Activated B cell treated with CpG ODN at 0.5 μM for 24 hours (primary cell): ENCODE data around the gene TBX6. TPM values are rescaled to one million over a fixed set of nuclear protein-coding genes. Genes with fewer than 3 reads are reported as not detected.

ENCODE experiments used
- ATAC-seq: fragments of 200-7000 bp; cut with Tn5 transposase; one replicate; pipeline ENCODE4 v1.10.0; 2021; ENCODE audit warnings: low read depth, mild to moderate bottlenecking, moderate library complexity
- CTCF ChIA-PET: fragments of 350-600 bp; sonication (Branson Sonifier 250); formaldehyde crosslinking; loops from one replicate; lab custom pipeline; 2021; ENCODE audit warnings: antibody characterized with exemption; lab: Charles Lee
- POLR2A ChIA-PET: fragments of 350-600 bp; sonication (Branson Sonifier 250); formaldehyde crosslinking; loops from one replicate; lab custom pipeline; 2021; ENCODE audit warnings: antibody characterized with exemption; lab: Charles Lee
- DNase-seq: peaks from one replicate; pipeline ENCODE4 v3.0.0; 2022
- H3K27ac Mint-ChIP-seq: one replicate; pipeline ENCODE4 v1.8.0; 2020; ENCODE audit warnings: mixed read lengths
- H3K27me3 Mint-ChIP-seq: one replicate; pipeline ENCODE4 v1.8.0; 2021; ENCODE audit warnings: mixed read lengths
- H3K36me3 Mint-ChIP-seq: one replicate; pipeline ENCODE4 v1.8.0; 2021; ENCODE audit warnings: low read depth, mixed read lengths
- H3K4me1 Mint-ChIP-seq: one replicate; pipeline ENCODE4 v1.8.0; 2021; ENCODE audit warnings: mixed read lengths
- H3K4me3 Mint-ChIP-seq: one replicate; pipeline ENCODE4 v1.8.0; 2020; ENCODE audit warnings: mild to moderate bottlenecking, mixed read lengths
- H3K9me3 Mint-ChIP-seq: one replicate; pipeline ENCODE4 v1.8.0; 2020; ENCODE audit warnings: mixed read lengths
- intact Hi-C: fragments of 100-400 bp; cut with micrococcal nuclease; formaldehyde crosslinking; loops from one replicate; pipeline ENCODE4 v1.15.1; 2024
- total RNA-seq: library from RNA; stranded (reverse); gene quantifications from 2 replicates; pipeline ENCODE4 v1.2.3, GENCODE V29; 2022
- TF ChIP-seq, protein P1 (sequence below): fragments of 200-600 bp; IDR thresholded peaks from one replicate; pipeline ENCODE4 v1.8.0; 2022; ENCODE audit warnings: antibody characterized with exemption, mild to moderate bottlenecking

Gene TBX6
- total RNA-seq, 1 donor from 2014 or later = 2.3 TPM

DNA sequence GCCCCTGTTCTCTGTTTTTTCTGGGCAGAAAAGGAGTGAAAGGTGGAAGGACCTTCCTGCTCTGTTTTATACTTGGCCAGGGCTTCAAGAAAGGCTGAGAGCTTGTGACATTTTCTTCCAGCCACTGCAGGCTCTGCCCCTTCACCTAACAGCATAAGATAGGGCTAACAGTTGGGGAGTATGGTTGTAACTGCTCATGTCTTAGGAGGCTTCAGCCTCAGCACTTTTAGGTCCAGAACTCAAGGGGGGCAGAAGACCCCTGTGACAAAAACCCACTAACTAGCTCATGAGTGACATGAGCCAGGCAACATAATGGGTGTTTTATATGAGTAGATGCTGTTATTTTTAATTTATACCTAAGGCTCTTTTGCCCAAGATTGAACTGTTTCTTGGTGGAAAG, 21.2 kb downstream of the TBX6 start:
- Mint-ChIP-seq H3K4me1 (peaks cover 33% of the 10 kb centered on the region), H3K4me3 (no peak overlapping the region)
- CTCF ChIA-PET = no interaction called here

DNA sequence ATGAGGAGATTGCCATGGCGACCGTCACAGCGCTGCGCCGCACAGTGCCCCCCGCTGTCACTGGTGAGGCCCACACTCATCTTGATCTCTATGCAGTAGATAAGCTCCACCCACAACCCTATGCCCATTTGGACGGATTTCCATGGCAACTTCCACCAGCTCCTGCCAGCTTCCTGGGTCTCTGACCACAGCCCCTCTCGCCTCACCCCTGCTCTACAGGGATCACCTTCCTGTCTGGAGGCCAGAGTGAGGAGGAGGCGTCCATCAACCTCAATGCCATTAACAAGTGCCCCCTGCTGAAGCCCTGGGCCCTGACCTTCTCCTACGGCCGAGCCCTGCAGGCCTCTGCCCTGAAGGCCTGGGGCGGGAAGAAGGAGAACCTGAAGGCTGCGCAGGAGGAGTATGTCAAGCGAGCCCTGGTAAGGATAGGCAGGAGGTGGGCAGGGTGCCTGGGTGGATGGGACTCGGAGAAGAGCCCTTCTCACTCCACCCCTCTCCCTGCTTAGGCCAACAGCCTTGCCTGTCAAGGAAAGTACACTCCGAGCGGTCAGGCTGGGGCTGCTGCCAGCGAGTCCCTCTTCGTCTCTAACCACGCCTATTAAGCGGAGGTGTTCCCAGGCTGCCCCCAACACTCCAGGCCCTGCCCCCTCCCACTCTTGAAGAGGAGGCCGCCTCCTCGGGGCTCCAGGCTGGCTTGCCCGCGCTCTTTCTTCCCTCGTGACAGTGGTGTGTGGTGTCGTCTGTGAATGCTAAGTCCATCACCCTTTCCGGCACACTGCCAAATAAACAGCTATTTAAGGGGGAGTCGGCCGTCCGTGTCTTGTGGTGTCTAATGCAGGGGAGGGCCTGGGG, 21.9 kb downstream of the TBX6 start:
- H3K4me3 Mint-ChIP-seq = no peak overlapping the region
- H3K9me3 Mint-ChIP-seq = no peaks in the 10 kb centered on the region
- no peaks in the 10 kb centered on the region for H3K27me3 Mint-ChIP-seq
- ATAC-seq = no peak
- no peak overlapping the region for H3K27ac Mint-ChIP-seq
- H3K36me3 Mint-ChIP-seq = peaks cover 59% of the 10 kb centered on the region
- ChIA-PET POLR2A (no interaction called here), CTCF (no interaction called here)
- DNase-seq = no peak
- intact Hi-C loops = loop anchor here (10.0 kb wide), 2 partner anchors 335 to 585 kb away; partner anchors contain the start of genes FBRS, PRR14 and ZNF771
- TF ChIP-seq, protein P1, sequence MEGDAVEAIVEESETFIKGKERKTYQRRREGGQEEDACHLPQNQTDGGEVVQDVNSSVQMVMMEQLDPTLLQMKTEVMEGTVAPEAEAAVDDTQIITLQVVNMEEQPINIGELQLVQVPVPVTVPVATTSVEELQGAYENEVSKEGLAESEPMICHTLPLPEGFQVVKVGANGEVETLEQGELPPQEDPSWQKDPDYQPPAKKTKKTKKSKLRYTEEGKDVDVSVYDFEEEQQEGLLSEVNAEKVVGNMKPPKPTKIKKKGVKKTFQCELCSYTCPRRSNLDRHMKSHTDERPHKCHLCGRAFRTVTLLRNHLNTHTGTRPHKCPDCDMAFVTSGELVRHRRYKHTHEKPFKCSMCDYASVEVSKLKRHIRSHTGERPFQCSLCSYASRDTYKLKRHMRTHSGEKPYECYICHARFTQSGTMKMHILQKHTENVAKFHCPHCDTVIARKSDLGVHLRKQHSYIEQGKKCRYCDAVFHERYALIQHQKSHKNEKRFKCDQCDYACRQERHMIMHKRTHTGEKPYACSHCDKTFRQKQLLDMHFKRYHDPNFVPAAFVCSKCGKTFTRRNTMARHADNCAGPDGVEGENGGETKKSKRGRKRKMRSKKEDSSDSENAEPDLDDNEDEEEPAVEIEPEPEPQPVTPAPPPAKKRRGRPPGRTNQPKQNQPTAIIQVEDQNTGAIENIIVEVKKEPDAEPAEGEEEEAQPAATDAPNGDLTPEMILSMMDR = no peak
- H3K4me1 Mint-ChIP-seq = peaks cover 29% of the 10 kb centered on the region

More for the DNA sequence above, 21.2 kb downstream of the TBX6 start:
- Mint-ChIP-seq H3K36me3 (peaks cover 55% of the 10 kb centered on the region), H3K9me3 (no peaks in the 10 kb centered on the region), H3K27me3 (no peaks in the 10 kb centered on the region), H3K27ac (no peak overlapping the region)
- ATAC-seq (no peak), DNase-seq (no peak)
- intact Hi-C loops = no loop called here
- POLR2A ChIA-PET = no interaction called here
- TF ChIP-seq, protein P1 = no peak

DNA sequence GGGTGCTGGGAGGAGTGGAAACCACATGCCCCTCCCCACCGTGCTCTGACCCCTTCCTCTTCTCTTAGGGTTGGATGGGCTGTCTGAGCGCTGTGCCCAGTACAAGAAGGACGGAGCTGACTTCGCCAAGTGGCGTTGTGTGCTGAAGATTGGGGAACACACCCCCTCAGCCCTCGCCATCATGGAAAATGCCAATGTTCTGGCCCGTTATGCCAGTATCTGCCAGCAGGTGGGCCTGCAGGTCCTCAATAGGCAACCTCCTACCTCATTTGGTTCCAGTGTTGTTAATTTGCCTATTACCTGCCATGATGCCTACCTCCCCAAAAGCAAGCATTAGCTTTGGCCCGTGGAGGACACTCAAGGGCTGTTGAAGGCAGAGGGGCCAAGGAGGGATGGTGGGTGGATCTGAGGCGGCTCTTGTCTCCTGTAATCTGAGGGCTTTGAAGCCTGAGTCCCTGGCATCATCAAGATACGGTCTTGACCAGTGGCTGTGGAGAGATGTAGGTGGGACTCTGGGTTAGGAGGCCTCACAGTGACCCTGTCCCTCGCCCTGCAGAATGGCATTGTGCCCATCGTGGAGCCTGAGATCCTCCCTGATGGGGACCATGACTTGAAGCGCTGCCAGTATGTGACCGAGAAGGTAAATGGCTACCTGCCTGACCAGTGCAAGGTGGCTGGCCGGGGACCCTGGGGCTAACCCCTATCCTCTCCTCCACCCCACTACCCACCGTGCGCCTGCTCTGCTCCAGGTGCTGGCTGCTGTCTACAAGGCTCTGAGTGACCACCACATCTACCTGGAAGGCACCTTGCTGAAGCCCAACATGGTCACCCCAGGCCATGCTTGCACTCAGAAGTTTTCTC, 22.7 kb downstream of the TBX6 start:
- Mint-ChIP-seq H3K4me1 (peaks cover 28% of the 10 kb centered on the region), H3K36me3 (peaks cover 60% of the 10 kb centered on the region), H3K4me3 (peak overlapping the region; percentile 48), H3K9me3 (no peaks in the 10 kb centered on the region), H3K27ac (peak overlapping the region; percentile 46), H3K27me3 (no peaks in the 10 kb centered on the region)
- no peak for ATAC-seq
- peak; percentile 48 for DNase-seq
- intact Hi-C loops = loop anchor here (10.0 kb wide), 2 partner anchors 336 to 586 kb away; partner anchors contain the start of genes FBRS, PRR14 and ZNF771
- POLR2A ChIA-PET = interaction anchor here (0.6 kb wide), 1 partner anchor 40 kb away, joined by 3 read pairs; no protein-coding TSS in a partner anchor
- TF ChIP-seq, protein P1 = no peak
- CTCF ChIA-PET = no interaction called here

DNA sequence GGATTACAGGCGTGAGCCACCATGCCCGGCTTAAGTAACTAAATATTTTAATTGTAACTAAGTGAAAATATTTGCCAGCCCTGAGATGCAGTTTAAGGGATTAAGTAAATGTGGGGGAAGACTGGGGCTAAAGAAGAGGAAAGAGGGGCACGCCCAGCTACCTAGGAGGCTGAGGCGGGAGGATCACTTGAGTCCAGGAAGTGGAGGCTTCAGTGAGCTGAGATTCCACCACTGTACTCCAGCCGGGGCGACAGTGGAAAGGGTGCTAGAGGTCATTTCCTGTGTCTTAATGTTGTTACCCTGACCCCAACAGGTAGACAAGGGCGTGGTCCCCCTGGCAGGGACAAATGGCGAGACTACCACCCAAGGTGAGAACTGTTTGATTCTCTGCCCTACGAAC, 23.4 kb downstream of the TBX6 start:
- H3K4me1 Mint-ChIP-seq = peaks cover 33% of the 10 kb centered on the region
- CTCF ChIA-PET = no interaction called here

More for the DNA sequence above, 23.4 kb downstream of the TBX6 start:
- TF ChIP-seq, protein P1 = no peak
- POLR2A ChIA-PET = no interaction called here
- Mint-ChIP-seq H3K36me3 (peaks cover 58% of the 10 kb centered on the region), H3K27ac (no peak overlapping the region), H3K9me3 (no peaks in the 10 kb centered on the region), H3K4me3 (peak overlapping the region; percentile 48), H3K27me3 (no peaks in the 10 kb centered on the region)
- no peak for DNase-seq
- ATAC-seq = no peak
- intact Hi-C loops = loop anchor here (10.0 kb wide), 2 partner anchors 336 to 586 kb away; partner anchors contain the start of genes FBRS, PRR14 and ZNF771
